Renal cortical epithelial cell (primary cell): ENCODE data around the gene PDE2A. TPM values are rescaled to one million over a fixed set of nuclear protein-coding genes. Genes with fewer than 3 reads are reported as not detected.
A peak's percentile ranks its signal among the peaks of the same experiment; 100 is the strongest.

ENCODE experiments used
- DNase-seq: peaks from one replicate; pipeline ENCODE4 v3.0.0-alpha.2; 2011; ENCODE audit warnings: low read depth
- total RNA-seq: library from RNA; depleted of rRNA; stranded (reverse); fragments of >200 nt; gene quantifications from 2 replicates; pipeline ENCODE4 v1.2.3, GENCODE V29; 2014

PDE2A gene
- total RNA-seq, 1 donor from 2014 or later: 0.50 TPM

DNA sequence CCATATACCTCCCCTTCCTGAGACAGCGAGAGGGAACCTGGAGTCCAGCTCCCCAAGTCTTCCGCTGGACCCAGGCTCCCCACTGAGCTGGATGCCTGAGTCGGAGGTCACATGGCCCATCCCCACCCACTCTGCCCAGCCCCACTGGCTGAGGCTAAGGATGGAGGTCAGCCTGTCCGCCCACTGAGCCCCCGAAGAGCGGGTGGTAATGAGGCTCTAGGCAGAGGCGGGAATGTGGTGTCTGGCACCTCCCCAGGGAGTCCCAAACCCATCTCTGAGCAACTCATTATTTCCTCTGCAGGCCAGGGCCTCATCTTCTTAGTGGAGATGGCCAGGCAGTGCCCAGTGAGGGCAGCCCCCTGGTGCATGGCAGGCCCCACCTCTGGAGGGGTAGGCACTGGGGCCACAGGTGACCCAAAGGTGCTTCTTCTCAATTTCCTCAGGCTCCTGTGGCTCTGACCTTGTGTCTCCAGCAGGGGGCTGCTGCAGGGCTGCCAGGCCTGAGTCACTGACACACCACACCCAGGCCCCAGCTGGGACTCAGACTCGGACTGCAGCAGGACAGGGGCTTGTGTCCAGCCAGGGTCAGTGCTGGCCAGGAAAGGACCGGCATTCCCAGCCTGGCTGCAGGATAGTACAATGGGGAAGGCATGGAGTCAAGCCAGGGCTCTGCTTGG is 10.2 kb upstream of the PDE2A start:
- peak; percentile 52 for DNase-seq

DNA sequence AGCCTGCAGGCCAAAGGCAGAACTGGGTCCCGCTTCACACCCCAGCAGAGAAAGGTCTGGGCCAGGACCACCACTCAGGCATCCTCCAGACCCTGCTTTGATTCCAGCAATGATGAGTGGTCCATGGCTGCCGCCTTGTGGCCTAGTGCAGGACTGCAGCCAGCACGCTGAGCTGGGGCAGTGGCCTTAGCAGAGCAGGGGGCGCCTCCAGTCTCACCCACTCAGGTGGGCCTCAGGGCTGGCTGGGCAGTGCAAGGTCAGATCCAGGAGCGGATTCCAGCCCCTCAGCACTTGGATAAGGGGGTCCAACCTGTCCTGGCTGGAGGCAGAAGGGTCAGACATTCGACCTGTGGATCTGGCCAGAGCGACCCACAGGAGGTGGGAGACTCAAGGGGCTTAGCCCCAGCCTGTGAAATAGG is 9.6 kb upstream of the PDE2A start:
- DNase-seq: peak; percentile 18

GRCh38 chr11:72682858-72683243 is 8.6 kb upstream of the PDE2A start:
- no peak for DNase-seq

DNA sequence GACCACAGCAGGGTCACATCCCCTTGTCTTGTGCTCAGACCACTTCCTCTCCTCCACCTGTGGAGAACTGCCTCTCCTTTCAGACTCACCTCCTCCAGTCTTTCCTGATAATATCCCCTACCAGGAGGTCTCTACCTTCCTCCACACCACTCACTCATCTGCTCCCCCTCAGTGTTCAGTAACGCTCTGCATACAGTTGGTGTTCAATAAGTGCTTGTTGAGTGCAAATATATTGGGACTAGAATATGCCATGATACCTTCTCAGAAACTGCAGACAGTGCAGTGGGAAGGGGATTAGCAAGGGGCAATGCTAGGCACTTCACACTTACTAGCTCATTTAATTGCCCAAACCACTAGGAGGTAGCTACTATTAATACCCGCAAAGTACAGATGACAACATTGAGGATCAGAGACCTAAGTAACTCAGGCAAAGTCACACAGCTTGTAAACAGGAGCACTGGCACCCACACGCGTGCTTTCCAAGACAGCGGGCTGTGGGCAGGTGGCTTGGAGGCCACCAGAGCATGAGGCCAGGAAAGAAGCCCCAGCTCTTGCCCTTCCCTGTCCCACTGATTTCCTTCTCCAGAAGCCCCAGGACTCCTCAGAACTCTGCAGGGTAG is 8.1 kb upstream of the PDE2A start:
- DNase-seq: no peak

GRCh38 chr11:72681226-72682153 is 7.3 kb upstream of the PDE2A start:
- DNase-seq: peak; percentile 4

- no peak for DNase-seq
These were observed 6.5 kb upstream of the PDE2A start for GRCh38 chr11:72680624-72681158.

GRCh38 chr11:72679869-72680268 is 5.6 kb upstream of the PDE2A start:
- no peak for DNase-seq

- no peak for DNase-seq
These were observed 4.3 kb upstream of the PDE2A start for GRCh38 chr11:72678524-72678923.

GRCh38 chr11:72676861-72677341 is 2.7 kb upstream of the PDE2A start:
- peak; percentile 16 for DNase-seq

- no peak for DNase-seq
These were observed 999 bp upstream of the PDE2A start for GRCh38 chr11:72675221-72675620.

DNA sequence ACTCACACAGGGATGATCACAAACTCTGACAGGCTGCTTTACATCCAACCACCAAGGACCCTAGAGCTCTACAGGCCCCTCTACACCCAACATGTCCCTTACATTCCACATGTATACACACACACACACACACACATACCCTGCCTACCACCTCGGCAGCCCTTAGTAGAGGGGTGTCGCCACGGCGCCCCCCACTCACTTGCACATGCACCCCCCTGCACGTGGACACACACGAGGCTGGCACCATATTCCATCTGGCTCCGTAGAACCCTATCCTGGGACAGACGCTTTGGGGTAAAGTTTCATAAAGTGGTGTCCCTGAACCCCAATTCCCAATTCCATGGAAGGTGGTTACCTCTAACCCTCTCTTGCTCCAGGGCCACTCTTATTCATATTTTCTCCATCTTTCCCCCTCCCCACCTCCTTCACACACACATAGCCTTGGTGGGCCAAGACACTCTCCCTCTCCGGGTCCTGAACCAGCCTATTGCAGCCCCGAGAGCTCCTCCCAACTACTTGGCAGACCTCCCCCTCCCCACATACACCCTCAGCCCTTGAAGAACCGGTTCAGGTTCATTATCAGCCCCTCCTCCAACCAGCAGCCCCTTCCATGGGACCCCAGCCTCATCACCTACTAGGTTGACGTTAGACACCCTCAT is 809 bp downstream of the PDE2A start:
- DNase-seq: no peak

DNA sequence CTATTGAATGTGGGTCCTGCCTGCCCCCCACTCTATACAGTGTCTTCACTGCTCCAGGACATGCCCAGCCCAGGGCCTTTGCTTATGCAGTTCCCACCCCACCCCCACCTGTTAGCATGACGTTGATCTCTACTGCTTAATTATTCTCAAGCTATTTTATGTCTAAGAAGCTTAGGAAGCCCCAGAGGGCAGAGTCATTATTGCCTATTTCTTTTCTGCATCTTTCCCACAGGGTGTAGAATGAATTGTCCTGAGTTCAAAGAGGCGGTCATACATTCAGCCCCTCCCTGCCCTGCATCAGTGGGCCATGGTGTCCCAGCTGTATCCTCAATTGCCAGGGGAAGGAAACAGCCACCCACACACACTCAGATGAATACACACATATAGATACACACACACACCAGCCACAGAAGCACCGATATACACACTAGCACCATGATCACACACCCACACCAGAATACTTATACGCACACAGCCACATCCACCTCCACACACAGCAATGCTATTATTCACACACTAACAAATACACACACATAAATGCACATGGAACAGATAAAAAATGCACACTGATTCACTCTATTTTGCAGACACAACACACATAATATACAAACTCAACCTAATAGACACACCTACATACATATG is 1.5 kb downstream of the PDE2A start:
- no peak for DNase-seq

DNA sequence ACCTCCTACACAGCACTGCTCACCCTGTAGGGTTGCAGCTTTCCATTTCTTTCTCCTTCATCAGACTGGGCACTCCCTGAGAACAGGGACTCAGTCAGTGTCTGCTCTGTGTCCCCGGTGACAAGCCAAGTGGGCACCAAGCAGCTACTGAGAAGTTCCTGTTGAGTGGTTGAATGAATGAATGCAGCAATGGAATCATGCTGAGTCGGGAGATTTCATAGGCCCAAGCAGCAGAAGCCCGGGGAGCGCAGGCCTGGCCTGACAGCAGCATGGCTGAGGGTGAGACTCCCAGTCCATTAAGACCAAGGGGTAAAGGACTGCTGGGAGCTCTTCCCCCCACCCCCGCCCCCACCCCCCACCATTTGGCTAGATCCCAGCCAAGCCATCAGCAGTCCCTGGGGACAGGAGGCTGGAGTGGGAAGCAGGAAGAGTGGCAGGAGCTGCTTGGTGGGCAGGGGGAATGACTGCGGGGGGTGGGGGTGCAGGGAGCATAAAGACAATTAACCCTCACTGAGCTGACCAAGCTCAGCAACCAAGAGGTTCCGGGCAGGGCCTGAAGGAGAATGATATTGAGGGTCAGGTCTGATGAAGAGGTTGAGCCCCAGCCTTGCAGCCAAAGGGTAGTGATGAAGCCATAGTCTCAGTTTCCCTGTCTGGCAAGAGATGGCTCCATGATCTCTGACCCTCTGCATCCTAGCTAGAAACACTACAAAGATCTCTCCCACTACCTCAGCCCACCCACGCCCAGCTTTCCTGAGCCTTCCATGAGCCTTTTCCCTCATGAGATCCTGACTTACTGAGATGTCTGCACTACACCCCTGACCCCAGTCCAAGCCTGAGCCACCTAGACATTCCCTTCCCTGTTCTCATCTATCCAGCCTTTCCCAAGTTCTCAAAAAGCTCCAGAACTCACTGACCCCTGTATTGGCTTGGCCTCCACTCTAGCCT is 2.8 kb downstream of the PDE2A start:
- no peak for DNase-seq

- no peak for DNase-seq
These were observed 4.2 kb downstream of the PDE2A start for GRCh38 chr11:72670041-72670440.

- DNase-seq: no peak
These were observed 4.7 kb downstream of the PDE2A start for GRCh38 chr11:72669527-72669926.

DNA sequence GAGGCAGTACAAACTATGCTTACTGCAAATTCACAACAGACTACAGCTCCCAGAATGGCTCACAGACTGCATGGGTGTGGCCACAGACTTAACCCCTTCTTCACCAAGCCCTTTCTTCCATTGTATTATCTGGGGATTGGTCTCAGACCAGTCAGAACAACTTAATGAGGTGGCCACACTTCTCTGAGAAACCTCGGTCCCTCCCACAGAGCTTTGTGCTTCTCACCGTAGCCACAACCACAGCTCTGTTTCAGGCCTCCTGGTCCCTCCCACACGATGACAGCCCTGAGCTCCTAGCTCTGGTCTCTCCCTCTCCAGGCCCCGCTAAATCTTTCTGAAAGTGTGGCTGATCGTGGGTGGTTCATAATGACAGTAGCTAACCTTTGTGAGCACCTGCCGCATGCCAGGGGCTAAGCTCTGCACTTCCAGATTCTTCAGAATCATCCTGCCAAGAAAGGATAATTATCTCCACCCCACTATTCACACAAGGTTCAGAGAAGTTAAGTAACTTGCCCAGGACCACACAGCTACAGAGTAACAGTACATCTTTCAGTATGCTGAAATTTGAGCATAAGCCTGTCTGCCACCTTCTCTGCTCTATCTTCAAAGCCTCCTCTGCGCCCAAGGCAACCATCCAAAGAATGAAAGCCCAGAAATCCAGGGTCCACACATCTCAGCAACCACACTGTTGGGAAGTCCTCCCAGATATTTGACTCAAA is 5.4 kb downstream of the PDE2A start:
- peak; percentile 33 for DNase-seq

GRCh38 chr11:72665911-72666472 is 8.2 kb downstream of the PDE2A start:
- no peak for DNase-seq

DNA sequence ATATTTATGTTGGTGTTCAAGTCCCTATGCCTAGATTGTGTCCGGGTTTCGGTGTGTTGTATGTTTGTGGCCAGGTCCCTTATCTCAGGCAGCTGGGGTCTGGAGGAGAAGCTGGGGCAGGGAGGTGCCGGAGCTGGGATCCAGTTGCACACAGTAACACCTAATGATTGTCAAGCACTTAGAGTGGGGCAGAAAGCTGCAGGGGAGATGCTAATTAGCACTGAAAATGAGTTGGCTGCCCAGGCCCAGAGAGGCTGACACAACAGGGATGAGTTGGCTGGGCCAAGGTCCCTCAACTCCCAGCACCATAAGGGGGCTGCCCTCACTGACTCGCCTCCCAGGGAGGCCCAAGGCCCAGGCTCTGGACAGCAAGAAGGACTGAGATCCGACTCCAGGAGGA is 12.2 kb downstream of the PDE2A start:
- no peak for DNase-seq

DNA sequence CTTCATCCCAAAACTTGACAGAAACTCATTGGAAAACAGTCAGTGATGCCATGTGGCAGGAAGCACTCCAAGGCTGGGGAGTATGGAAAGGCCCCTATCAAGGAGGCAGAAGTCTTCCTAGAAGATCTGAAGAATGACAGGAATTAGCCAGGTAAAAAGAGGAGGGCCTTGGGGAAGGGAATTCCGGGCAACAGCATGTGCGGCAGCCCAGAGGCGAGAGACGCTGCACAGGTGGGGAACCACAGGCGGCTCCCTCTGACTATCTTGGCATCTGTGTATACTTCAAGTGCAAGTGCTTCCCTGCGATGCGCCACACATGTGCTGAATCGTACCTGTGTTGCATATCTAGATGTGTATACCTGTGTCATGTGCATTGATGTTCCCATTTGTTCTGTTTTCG is 12.7 kb downstream of the PDE2A start:
- DNase-seq: no peak
